Mesenchymal stem cell (in vitro differentiated cells and primary cell): ENCODE measurements around the gene EPC1.
"Not testable (repeated sequence)": the region's sequence is repeated elsewhere in the genome, so short reads cannot be mapped to it uniquely, and the experiment has no call there.

Experiments
- DNase-seq: peaks from one replicate; pipeline ENCODE4 v3.0.0-alpha.2; 2013
- H2AFZ ChIP-seq: one replicate; pipeline ENCODE4 v1.6.1; 2013; ENCODE audit warnings: low read depth, mild to moderate bottlenecking, control low read depth, inconsistent platforms, low read length, moderate library complexity
- H2AK5ac ChIP-seq: 2 replicates; pipeline ENCODE4 v1.6.1; 2013; ENCODE audit warnings: low read length, moderate library complexity, mild to moderate bottlenecking, inconsistent platforms; ENCODE audit not compliant: severe bottlenecking
- H2BK120ac ChIP-seq: one replicate; pipeline ENCODE4 v1.6.1; 2013; ENCODE audit warnings: low read depth, mild to moderate bottlenecking, inconsistent platforms, low read length, moderate library complexity
- H2BK12ac ChIP-seq, 2 experiments: one replicate each; pipeline ENCODE4 v1.6.1; 2013; ENCODE audit warnings: inconsistent platforms in 2 of 2, low read length in 2 of 2, mild to moderate bottlenecking in 2 of 2, moderate library complexity in 2 of 2, control low read depth in 1 of 2
- H2BK15ac ChIP-seq: one replicate; pipeline ENCODE4 v1.6.1; 2013; ENCODE audit warnings: mild to moderate bottlenecking, low read depth, inconsistent platforms; ENCODE audit not compliant: poor library complexity, severe bottlenecking
- H2BK5ac ChIP-seq: 2 replicates; pipeline ENCODE4 v1.6.1; 2013; ENCODE audit warnings: low read depth, mild to moderate bottlenecking, low read length, control low read depth, inconsistent platforms; ENCODE audit not compliant: poor library complexity, severe bottlenecking
- H3K14ac ChIP-seq, 2 experiments: one replicate each; pipeline ENCODE4 v1.6.1; 2013; ENCODE audit warnings: inconsistent platforms in 2 of 2, low read length in 2 of 2, control low read depth in 1 of 2, mild to moderate bottlenecking in 1 of 2, moderate library complexity in 1 of 2
- H3K18ac ChIP-seq, 2 experiments: one replicate each; pipeline ENCODE4 v1.6.1; 2013; ENCODE audit warnings: inconsistent platforms in 2 of 2, low read length in 2 of 2, control low read depth in 1 of 2, low read depth in 1 of 2, mild to moderate bottlenecking in 1 of 2
- H3K23ac ChIP-seq, 2 experiments: one replicate each; pipeline ENCODE4 v1.6.1; 2013; ENCODE audit warnings: inconsistent platforms in 2 of 2, low read length in 2 of 2, mild to moderate bottlenecking in 2 of 2, moderate library complexity in 2 of 2, control low read depth in 1 of 2
- H3K27ac ChIP-seq: 2 replicates; pipeline ENCODE4 v1.5.1; 2013; ENCODE audit warnings: mild to moderate bottlenecking, moderate library complexity, low read length, control low read depth, inconsistent platforms; ENCODE audit not compliant: poor library complexity, severe bottlenecking
- H3K27me3 ChIP-seq, 2 experiments: 2 replicates each; pipeline versions ENCODE4 v1.6.1 to v1.7.0; 2013; ENCODE audit warnings: low read length in 2 of 2, mild to moderate bottlenecking in 2 of 2, moderate library complexity in 2 of 2, control low read depth in 1 of 2, inconsistent platforms in 1 of 2; ENCODE audit not compliant: control insufficient read depth in 1 of 2, insufficient read depth in 1 of 2
- H3K36me3 ChIP-seq, 2 experiments: 2 replicates each; pipeline versions ENCODE4 v1.6.1 to v1.7.0; 2013; ENCODE audit warnings: low read length in 2 of 2, control low read depth in 1 of 2, inconsistent platforms in 1 of 2, low read depth in 1 of 2, mild to moderate bottlenecking in 1 of 2; ENCODE audit not compliant: insufficient read depth in 2 of 2, control insufficient read depth in 1 of 2
- H3K4ac ChIP-seq, 2 experiments: one replicate each; pipeline ENCODE4 v1.6.1; 2013; ENCODE audit warnings: inconsistent platforms in 2 of 2, low read length in 2 of 2, mild to moderate bottlenecking in 2 of 2, moderate library complexity in 2 of 2, control low read depth in 1 of 2, low read depth in 1 of 2
- H3K4me1 ChIP-seq: 2 replicates; pipeline ENCODE4 v1.6.1; 2013; ENCODE audit warnings: low read depth, low read length, control low read depth; ENCODE audit not compliant: control insufficient read depth, insufficient read depth
- H3K4me2 ChIP-seq: 2 replicates; pipeline ENCODE4 v1.6.1; 2013; ENCODE audit warnings: low read length, mild to moderate bottlenecking, inconsistent platforms; ENCODE audit not compliant: poor library complexity, severe bottlenecking
- H3K4me3 ChIP-seq, 2 experiments: 2 replicates each; pipeline versions ENCODE4 v1.5.1 to v1.7.0; 2013; ENCODE audit warnings: low read length in 2 of 2, mild to moderate bottlenecking in 2 of 2, control low read depth in 1 of 2, low read depth in 1 of 2; ENCODE audit not compliant: insufficient read depth in 1 of 2
- H3K79me1 ChIP-seq: replicated peaks from 2 replicates; pipeline ENCODE4 v1.6.1; 2013; ENCODE audit warnings: mild to moderate bottlenecking, control low read depth, low read length, inconsistent platforms; ENCODE audit not compliant: poor library complexity, severe bottlenecking
- H3K9ac ChIP-seq: 2 replicates; pipeline ENCODE4 v1.7.0; 2013; ENCODE audit warnings: mild to moderate bottlenecking, low read length, moderate library complexity
- H3K9me3 ChIP-seq: 2 replicates; pipeline ENCODE4 v1.7.0; 2013; ENCODE audit warnings: mild to moderate bottlenecking, low read length; ENCODE audit not compliant: control insufficient read depth
- H4K8ac ChIP-seq: one replicate; pipeline ENCODE4 v1.6.1; 2013; ENCODE audit warnings: inconsistent platforms, mild to moderate bottlenecking, low read length, moderate library complexity
- H4K91ac ChIP-seq: one replicate; pipeline ENCODE4 v1.6.1; 2013; ENCODE audit warnings: mild to moderate bottlenecking, low read length, inconsistent platforms
- WGBS: methylation state at CpG from one replicate; pipeline ENCODE4 v1.1.7; 2013; ENCODE audit warnings: mixed read lengths; 5-methylcytosine and 5-hydroxymethylcytosine counted together

The EPC1 gene

DNA sequence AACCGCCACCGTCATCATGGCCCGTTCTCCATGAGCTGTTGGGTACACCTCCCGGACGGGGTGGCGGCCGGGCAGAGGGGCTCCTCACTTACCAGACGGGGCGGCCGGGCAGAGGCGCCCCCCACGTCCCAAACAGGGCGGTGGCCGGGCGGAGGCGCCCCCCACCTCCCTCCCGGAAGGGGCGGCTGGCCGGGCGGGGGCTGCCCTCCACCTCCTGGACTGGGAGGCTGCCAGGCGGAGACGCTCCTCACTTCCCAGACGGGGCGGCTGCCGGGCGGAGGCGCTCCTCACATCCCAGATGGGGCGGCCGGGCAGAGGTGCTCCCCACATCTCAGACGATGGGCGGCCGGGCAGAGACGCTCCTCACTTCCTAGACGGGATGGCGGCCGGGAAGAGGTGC is 113.6 kb downstream of the EPC1 start:
- H2BK12ac ChIP-seq, H2BK15ac ChIP-seq, H3K79me1 ChIP-seq, H3K9ac ChIP-seq, H3K18ac ChIP-seq, H4K91ac ChIP-seq, H3K27ac ChIP-seq, H3K4me3 ChIP-seq, H3K23ac ChIP-seq, H2AFZ ChIP-seq, H3K4ac ChIP-seq, H3K4me2 ChIP-seq, H2BK120ac ChIP-seq, H2BK5ac ChIP-seq, H3K14ac ChIP-seq, H4K8ac ChIP-seq, DNase-seq, H3K27me3 ChIP-seq, H3K9me3 ChIP-seq, H2AK5ac ChIP-seq, H3K4me1 ChIP-seq, H3K36me3 ChIP-seq: not testable (repeated sequence)
- WGBS, result 97% methylated on average over 34 of the region's 36 CpGs

- Histone ChIP-seq H2AFZ (no peak overlapping the region), H3K4ac (no peak overlapping the region), H2BK120ac (no peak overlapping the region), H3K4me2 (no peak overlapping the region), H4K8ac (no peak overlapping the region), H3K27me3 (no peaks in the 10 kb centered on the region), H2BK5ac (no peak overlapping the region), H3K9ac (no peak overlapping the region), H3K36me3 (no peaks in the 10 kb centered on the region), H3K27ac (no peak overlapping the region), H2BK12ac (no peak overlapping the region), H3K9me3 (no peaks in the 10 kb centered on the region), H3K14ac (no peak overlapping the region), H3K79me1 (no peaks in the 10 kb centered on the region), H2BK15ac (no peak overlapping the region), H3K4me3 (no peak overlapping the region), H3K23ac (no peak overlapping the region), H3K18ac (no peak overlapping the region), H2AK5ac (no peak overlapping the region), H4K91ac (no peak overlapping the region), H3K4me1 (no peaks in the 10 kb centered on the region)
- DNase-seq, result no peak
- WGBS, result no CpG with 5 or more reads among the region's 1 CpG
Observed at GRCh38 chr10:32232378-32232777, 114.6 kb downstream of the EPC1 start.

DNA sequence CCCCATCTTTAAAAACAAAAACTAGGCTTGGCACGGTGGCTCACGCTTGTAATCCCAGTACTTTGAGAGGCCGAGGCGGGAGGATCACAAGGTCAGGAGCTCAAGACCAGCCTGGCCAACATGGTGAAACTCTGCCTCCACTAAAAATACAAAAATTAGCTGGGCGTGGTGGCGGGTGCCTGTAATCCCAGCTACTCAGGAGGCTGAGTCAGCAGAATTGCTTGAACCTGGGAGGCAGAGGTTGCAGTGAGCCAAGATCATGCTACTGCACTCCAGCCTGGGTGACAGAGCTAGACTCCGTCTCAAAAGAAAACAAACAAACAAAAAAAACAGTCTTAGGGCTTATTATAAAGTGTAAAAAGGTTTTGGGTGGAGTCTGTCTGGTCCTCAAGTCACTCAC is 117.2 kb downstream of the EPC1 start:
- not testable (repeated sequence) for H3K4me3 ChIP-seq, H2BK120ac ChIP-seq, H3K9me3 ChIP-seq, H3K4me2 ChIP-seq, DNase-seq, H2AK5ac ChIP-seq, H3K9ac ChIP-seq, H2AFZ ChIP-seq, H3K4me1 ChIP-seq, H2BK12ac ChIP-seq, H3K27me3 ChIP-seq, H4K8ac ChIP-seq, H2BK15ac ChIP-seq, H3K18ac ChIP-seq, H3K36me3 ChIP-seq, H3K27ac ChIP-seq, H3K79me1 ChIP-seq, H3K23ac ChIP-seq, H2BK5ac ChIP-seq, H3K4ac ChIP-seq, H3K14ac ChIP-seq, H4K91ac ChIP-seq
- 98% methylated on average over 6 of the region's 7 CpGs for WGBS

DNA sequence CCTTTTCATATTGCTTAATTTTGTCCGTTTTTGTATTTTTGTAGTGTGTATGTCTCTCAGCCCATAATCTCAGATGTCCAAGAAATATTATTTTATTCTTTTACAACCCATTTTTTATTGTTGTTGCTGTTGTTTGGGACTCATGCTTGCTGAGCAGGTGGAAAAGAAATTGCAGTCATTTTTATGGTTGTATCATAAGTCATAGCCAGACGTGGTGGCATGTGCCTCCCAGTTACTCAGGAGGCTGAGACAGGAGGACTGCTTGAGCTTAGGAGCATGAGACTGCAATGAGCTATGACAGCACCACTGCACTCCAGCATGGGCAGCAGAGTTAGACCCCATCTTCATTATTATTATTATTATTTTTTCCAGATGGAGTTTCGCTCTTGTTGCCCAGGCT is 117.8 kb downstream of the EPC1 start:
- H3K4me3 ChIP-seq, result no peak overlapping the region
- WGBS, result 93% methylated on average over 1 of the region's 3 CpGs
- H3K79me1 ChIP-seq, result no peaks in the 10 kb centered on the region
- no peaks in the 10 kb centered on the region for H3K9me3 ChIP-seq
- H4K91ac ChIP-seq, result no peak overlapping the region
- H3K23ac ChIP-seq, result no peak overlapping the region
- no peak overlapping the region for H2BK5ac ChIP-seq
- no peak overlapping the region for H3K14ac ChIP-seq
- H2BK12ac ChIP-seq, result no peak overlapping the region
- H3K4ac ChIP-seq, result no peak overlapping the region
- H3K36me3 ChIP-seq, result no peaks in the 10 kb centered on the region
- H3K27me3 ChIP-seq, result no peaks in the 10 kb centered on the region
- H3K4me2 ChIP-seq, result no peak overlapping the region
- H3K18ac ChIP-seq, result no peak overlapping the region
- DNase-seq, result no peak
- no peak overlapping the region for H2BK120ac ChIP-seq
- H2AK5ac ChIP-seq, result no peak overlapping the region
- no peak overlapping the region for H2AFZ ChIP-seq
- no peak overlapping the region for H3K9ac ChIP-seq
- H2BK15ac ChIP-seq, result no peak overlapping the region
- H3K4me1 ChIP-seq, result no peaks in the 10 kb centered on the region
- H3K27ac ChIP-seq, result no peak overlapping the region
- no peak overlapping the region for H4K8ac ChIP-seq
